A549 (cell line): ENCODE measurements around the gene NCF2. TPM values are rescaled to one million over a fixed set of nuclear protein-coding genes. Genes with fewer than 3 reads are reported as not detected.

Experiments used
- ATAC-seq, 2 experiments: fragments of 200-7000 bp in 1 of 2; fragments of >200 bp in 1 of 2; cut with Nextera tagmentation in 1 of 2; cut with Tn5 transposase in 1 of 2; 3 replicates each; pipeline versions ENCODE4 v1.8.0 to v1.9.1; 2018 to 2020; ENCODE audit warnings: mild to moderate bottlenecking in 1 of 2, moderate library complexity in 1 of 2
- CTCF ChIA-PET: fragments of 300-600 bp; sonication (Branson Sonifier 250); formaldehyde crosslinking; extraction: SDS; loops from one replicate; lab custom pipeline; 2021; ENCODE audit warnings: antibody characterized with exemption, inconsistent platforms; lab: Yijun Ruan, JAX
- POLR2A ChIA-PET: fragments of 350-600 bp; formaldehyde crosslinking; extraction: SDS; loops from one replicate; lab custom pipeline; 2021; ENCODE audit warnings: antibody characterized with exemption, inconsistent platforms; lab: Yijun Ruan, JAX
- DNase-seq, 2 experiments: peaks; one replicate each; pipeline versions ENCODE4 v3.0.0 to v3.0.0-alpha.2; 2011 to 2016; ENCODE audit warnings: low read depth in 1 of 2, low spot score in 1 of 2
- FAIRE-seq: peaks from 2 replicates; lab custom pipeline; 2011; peaks lifted over from hg19 to GRCh38; lab: Jason Lieb, UNC
- H3K27ac ChIP-seq, 2 experiments: fragments of >200 bp; sonication (Bioruptor Twin); formaldehyde crosslinking; 3 replicates each; pipeline ENCODE4 v1.5.1; 2016 to 2017
- H3K4me1 ChIP-seq: fragments of >200 bp; sonication (Bioruptor Twin); formaldehyde crosslinking; 3 replicates; pipeline ENCODE4 v1.6.1; 2016
- H3K4me2 ChIP-seq: fragments of >200 bp; sonication (Bioruptor Twin); formaldehyde crosslinking; 3 replicates; pipeline ENCODE4 v1.6.1; 2016
- H3K4me3 ChIP-seq: fragments of >200 bp; sonication (Bioruptor Twin); formaldehyde crosslinking; 3 replicates; pipeline ENCODE4 v1.5.1; 2016
- H3K9me3 ChIP-seq: fragments of >200 bp; sonication (Bioruptor Twin); formaldehyde crosslinking; 3 replicates; pipeline ENCODE4 v1.6.1; 2016
- BCL3 ChIP-seq: fragments of >200 bp; sonication (Bioruptor Twin); formaldehyde crosslinking; IDR thresholded peaks from 3 replicates; pipeline ENCODE4 v1.6.1; 2016
- BHLHE40 ChIP-seq: IDR thresholded peaks from 2 replicates; pipeline ENCODE4 v1.6.1; 2012; ENCODE audit warnings: low read depth, low read length, inconsistent platforms
- CBX2 ChIP-seq: fragments of 200-600 bp; sonication (generic); IDR thresholded peaks from 2 replicates; pipeline ENCODE4 v1.6.1; 2016; ENCODE audit warnings: low read depth, mild to moderate bottlenecking, borderline replicate concordance
- CEBPB ChIP-seq, 2 experiments: fragments of >200 bp in 1 of 2; sonication (Bioruptor Twin) in 1 of 2; formaldehyde crosslinking in 1 of 2; IDR thresholded peaks; 2 replicates each; pipeline ENCODE4 v1.6.1; 2012 to 2016
- CHD2 ChIP-seq: fragments of 150-350 bp; IDR thresholded peaks from 2 replicates; pipeline ENCODE4 v1.6.1; 2014; ENCODE audit warnings: low read length; ENCODE audit not compliant: partially characterized antibody
- CHD4 ChIP-seq: fragments of 200-600 bp; sonication (generic); IDR thresholded peaks from 2 replicates; pipeline ENCODE4 v1.6.1; 2016; ENCODE audit warnings: antibody characterized with exemption, mild to moderate bottlenecking, borderline replicate concordance
- E2F6 ChIP-seq: IDR thresholded peaks from 2 replicates; pipeline ENCODE4 v1.6.1; 2012; ENCODE audit warnings: low read depth, borderline replicate concordance
- EHF ChIP-seq: fragments of 250-450 bp; sonication (Bioruptor Pico); IDR thresholded peaks from 2 replicates; pipeline ENCODE4 v1.5.0; 2020; ENCODE audit warnings: mild to moderate bottlenecking
- EHMT2 ChIP-seq: fragments of 200-600 bp; sonication (generic); IDR thresholded peaks from 2 replicates; pipeline ENCODE4 v1.6.1; 2016; ENCODE audit warnings: antibody characterized with exemption, low read depth, mild to moderate bottlenecking, moderate library complexity
- EP300 ChIP-seq, 2 experiments: fragments of >200 bp; sonication (Bioruptor Twin); formaldehyde crosslinking; IDR thresholded peaks; 2 replicates in 1 of 2; 3 replicates in 1 of 2; pipeline ENCODE4 v1.6.1; 2016 to 2017
- FOSL2 ChIP-seq, 2 experiments: fragments of 450-650 bp in 1 of 2; fragments of >200 bp in 1 of 2; sonication (Bioruptor Twin) in 1 of 2; formaldehyde crosslinking; IDR thresholded peaks; 2 replicates each; pipeline versions ENCODE4 v1.5.0 to v1.6.1; 2016 to 2020; ENCODE audit warnings: mild to moderate bottlenecking in 1 of 2, moderate library complexity in 1 of 2
- HES2 ChIP-seq: fragments of >200 bp; sonication (Bioruptor Twin); formaldehyde crosslinking; IDR thresholded peaks from 2 replicates; pipeline ENCODE4 v1.6.1; 2016
- HMGXB4 ChIP-seq: fragments of 250-450 bp; sonication (Bioruptor Pico); IDR thresholded peaks from 2 replicates; pipeline ENCODE4 v1.5.0; 2021; ENCODE audit warnings: mild to moderate bottlenecking, moderate library complexity, borderline replicate concordance
- HOXA7 ChIP-seq: fragments of 250-450 bp; sonication (Bioruptor Pico); IDR thresholded peaks from 2 replicates; pipeline ENCODE4 v1.5.0; 2020; ENCODE audit warnings: mild to moderate bottlenecking, moderate library complexity
- HOXB5 ChIP-seq: fragments of 250-450 bp; sonication (Bioruptor Pico); IDR thresholded peaks from 2 replicates; pipeline ENCODE4 v1.5.0; 2020; ENCODE audit warnings: mild to moderate bottlenecking, moderate library complexity
- KDM1A ChIP-seq: fragments of 200-600 bp; sonication (generic); IDR thresholded peaks from 2 replicates; pipeline ENCODE4 v1.6.1; 2016; ENCODE audit warnings: low read depth, mild to moderate bottlenecking
- MAX ChIP-seq: IDR thresholded peaks from 2 replicates; pipeline ENCODE4 v1.6.1; 2012
- MYC ChIP-seq: IDR thresholded peaks from 2 replicates; pipeline ENCODE4 v1.6.1; 2012; ENCODE audit warnings: mild to moderate bottlenecking, inconsistent platforms, low read length, improper control_type of control experiment, borderline replicate concordance
- NPAS2 ChIP-seq: fragments of 250-450 bp; sonication (Bioruptor Pico); IDR thresholded peaks from 2 replicates; pipeline ENCODE4 v1.8.0; 2022; ENCODE audit warnings: mild to moderate bottlenecking, moderate library complexity, borderline replicate concordance
- NR3C1 ChIP-seq: fragments of >200 bp; sonication (Bioruptor Twin); formaldehyde crosslinking; IDR thresholded peaks from 3 replicates; pipeline ENCODE4 v1.6.1; 2017
- PHF8 ChIP-seq: fragments of 200-600 bp; sonication (generic); IDR thresholded peaks from 2 replicates; pipeline ENCODE4 v1.6.1; 2016; ENCODE audit warnings: low read depth, mild to moderate bottlenecking, antibody characterized with exemption, moderate library complexity, borderline replicate concordance
- POLR2A ChIP-seq: IDR thresholded peaks from 2 replicates; pipeline ENCODE4 v1.6.1; 2012; ENCODE audit warnings: mild to moderate bottlenecking, low read length
- RAD21 ChIP-seq, 2 experiments: fragments of >200 bp in 1 of 2; sonication (Bioruptor Twin) in 1 of 2; formaldehyde crosslinking in 1 of 2; IDR thresholded peaks in 1 of 2; conservative IDR thresholded peaks in 1 of 2; 2 replicates in 1 of 2; 3 replicates in 1 of 2; pipeline ENCODE4 v1.6.1; 2012 to 2018; ENCODE audit warnings: inconsistent platforms in 1 of 2
- RARB ChIP-seq: fragments of 250-450 bp; sonication (Bioruptor Pico); IDR thresholded peaks from 2 replicates; pipeline ENCODE4 v1.8.0; 2021; ENCODE audit warnings: mild to moderate bottlenecking, moderate library complexity
- RCOR1 ChIP-seq: fragments of 150-350 bp; IDR thresholded peaks from 2 replicates; pipeline ENCODE4 v1.6.1; 2014; ENCODE audit warnings: antibody characterized with exemption, low read length, low read depth
- REST ChIP-seq: fragments of 200-600 bp; sonication (generic); IDR thresholded peaks from 2 replicates; pipeline ENCODE4 v1.6.1; 2016; ENCODE audit warnings: antibody characterized with exemption, mild to moderate bottlenecking, moderate library complexity
- RNF2 ChIP-seq: fragments of 200-600 bp; sonication (generic); IDR thresholded peaks from 2 replicates; pipeline ENCODE4 v1.6.1; 2016; ENCODE audit warnings: low read depth, mild to moderate bottlenecking, antibody characterized with exemption, moderate library complexity, borderline replicate concordance
- TP53 ChIP-seq: fragments of 250-450 bp; sonication (Bioruptor Pico); IDR thresholded peaks from 2 replicates; pipeline ENCODE4 v1.5.0; 2021; ENCODE audit warnings: mild to moderate bottlenecking, moderate library complexity
- ZC3H11A ChIP-seq: fragments of 450-650 bp; IDR thresholded peaks from 2 replicates; pipeline ENCODE4 v1.6.1; 2014; ENCODE audit warnings: antibody characterized with exemption, mild to moderate bottlenecking
- WGBS: methylation state at CpG from one replicate; pipeline ENCODE4 v1.1.6; 2017; ENCODE audit errors: missing lambda C conversion rate; 5-methylcytosine and 5-hydroxymethylcytosine counted together
- polyA plus RNA-seq, 4 experiments: library from polyadenylated mRNA; depleted of rRNA in 3 of 4; stranded (reverse); fragments of >200 nt; fragmentation: RNase III in 1 of 4; extraction: RNeasy Plus Mini Kit Qiagen cat#74134 plus additional on column Dnase treatment in 1 of 4; gene quantifications; 2 replicates in 3 of 4; 3 replicates in 1 of 4; pipeline ENCODE4 v1.2.3, GENCODE V29; 2011 to 2017

Gene NCF2
- polyA plus RNA-seq, 2 of the 4 experiments (the other 2 are of a cell fraction): 4.5 to 4.6 TPM

- ChIA-PET CTCF (no interaction called here), POLR2A (no interaction called here)
- TF ChIP-seq MYC (no peak), POLR2A (no peak), RAD21 (conservative IDR thresholded peaks at IDR 0.05 in 1 of 2, IDR thresholded peaks at IDR 0.05 in 1 of 2) (no peak), TP53 (CRISPR knock-in tag) (no peak), MAX (no peak), HMGXB4 (CRISPR knock-in tag) (no peak), HOXB5 (CRISPR knock-in tag) (no peak), CEBPB (IDR thresholded peaks at IDR 0.05) (no peak), BHLHE40 (no peak), CHD4 (no peak), NPAS2 (CRISPR knock-in tag) (no peak), CBX2 (no peak), RCOR1 (no peak), HES2 (no peak), PHF8 (no peak), CHD2 (no peak), EHF (CRISPR knock-in tag) (no peak), REST (no peak), EHMT2 (no peak), ZC3H11A (no peak)
- H3K4me1 ChIP-seq: no peaks in the 10 kb centered on the region
- H3K27ac ChIP-seq: no peak overlapping the region
- WGBS: 69% methylated on average over 6 of the region's 6 CpGs
- FAIRE-seq (no peak), DNase-seq (no peak), ATAC-seq (no peak)
- no peak overlapping the region for H3K4me2 ChIP-seq
- no peaks in the 10 kb centered on the region for H3K9me3 ChIP-seq
- H3K4me3 ChIP-seq: no peak overlapping the region
Measured at GRCh38 chr1:183583466-183583865, 6.8 kb downstream of the NCF2 start.

- no peak overlapping the region for H3K4me2 ChIP-seq
- ATAC-seq: no peak
- H3K4me1 ChIP-seq: no peaks in the 10 kb centered on the region
- H3K9me3 ChIP-seq: no peaks in the 10 kb centered on the region
- H3K4me3 ChIP-seq: no peak overlapping the region
- no peak for DNase-seq
- FAIRE-seq: no peak
- TF ChIP-seq NR3C1: no peak
- TF ChIP-seq MYC: no peak
- TF ChIP-seq HOXA7 (CRISPR knock-in tag): no peak
- TF ChIP-seq BCL3: no peak
- TF ChIP-seq CEBPB (IDR thresholded peaks at IDR 0.05): no peak
- TF ChIP-seq CHD2: no peak
- no peak for TF ChIP-seq E2F6
- no peak for TF ChIP-seq TP53 (CRISPR knock-in tag)
- TF ChIP-seq NPAS2 (CRISPR knock-in tag): no peak
- no peak for TF ChIP-seq EP300 (IDR thresholded peaks at IDR 0.05)
- no peak for TF ChIP-seq RAD21 (conservative IDR thresholded peaks at IDR 0.05 in 1 of 2, IDR thresholded peaks at IDR 0.05 in 1 of 2)
- TF ChIP-seq FOSL2 (IDR thresholded peaks at IDR 0.05): no peak
- no peak for TF ChIP-seq FOSL2 (CRISPR knock-in tag; IDR thresholded peaks at IDR 0.05)
- no peak for TF ChIP-seq RARB (CRISPR knock-in tag)
- no peak for TF ChIP-seq KDM1A
- TF ChIP-seq RNF2: no peak
- POLR2A ChIA-PET: no interaction called here
- CTCF ChIA-PET: interaction anchor here (0.7 to 1.3 kb wide), 3 partner anchors 299 to 1144 kb away, joined by 3 to 4 read pairs (median 4); no protein-coding TSS in a partner anchor
- 92% methylated on average over 11 of the region's 12 CpGs for WGBS
- H3K27ac ChIP-seq: no peak overlapping the region
Measured at GRCh38 chr1:183582021-183582713, 8.1 kb downstream of the NCF2 start.
